D721Med (cell line): ENCODE results near the gene REPS2.

ENCODE experiments used
- DNase-seq: peaks from one replicate; pipeline ENCODE4 v3.0.0; 2011; ENCODE audit warnings: low spot score; ENCODE audit not compliant: insufficient read length
- FAIRE-seq: peaks from 2 replicates; lab custom pipeline; 2011; peaks lifted over from hg19 to GRCh38; lab: Jason Lieb, UNC
- CTCF ChIP-seq: IDR thresholded peaks from 2 replicates; pipeline ENCODE4 v1.5.1; 2012; ENCODE audit warnings: mild to moderate bottlenecking, control low read depth; ENCODE audit not compliant: insufficient read depth; ENCODE audit errors: missing control alignments

REPS2 gene

DNA sequence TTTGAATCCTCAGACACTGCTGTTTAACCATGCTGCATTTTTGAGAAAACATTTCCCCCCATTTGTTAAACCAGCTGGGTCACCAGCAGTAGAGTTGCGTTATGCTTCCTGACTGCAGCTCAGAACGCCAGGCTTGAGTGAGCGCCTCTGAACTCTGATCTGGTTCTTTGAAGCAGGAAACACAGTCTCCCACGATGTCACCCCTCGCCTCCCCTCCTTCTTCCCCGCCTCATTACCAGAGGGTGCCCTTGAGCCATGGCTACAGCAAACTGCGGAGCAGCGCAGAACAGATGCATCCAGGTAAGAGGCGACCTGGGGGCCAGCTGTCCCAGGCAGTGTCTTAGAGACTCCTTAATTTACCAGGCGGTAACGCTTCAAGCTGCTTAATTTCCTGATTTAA is 78.4 kb downstream of the REPS2 start:
- DNase-seq (no peak), FAIRE-seq (no peak)
- TF ChIP-seq CTCF = no peak

DNA sequence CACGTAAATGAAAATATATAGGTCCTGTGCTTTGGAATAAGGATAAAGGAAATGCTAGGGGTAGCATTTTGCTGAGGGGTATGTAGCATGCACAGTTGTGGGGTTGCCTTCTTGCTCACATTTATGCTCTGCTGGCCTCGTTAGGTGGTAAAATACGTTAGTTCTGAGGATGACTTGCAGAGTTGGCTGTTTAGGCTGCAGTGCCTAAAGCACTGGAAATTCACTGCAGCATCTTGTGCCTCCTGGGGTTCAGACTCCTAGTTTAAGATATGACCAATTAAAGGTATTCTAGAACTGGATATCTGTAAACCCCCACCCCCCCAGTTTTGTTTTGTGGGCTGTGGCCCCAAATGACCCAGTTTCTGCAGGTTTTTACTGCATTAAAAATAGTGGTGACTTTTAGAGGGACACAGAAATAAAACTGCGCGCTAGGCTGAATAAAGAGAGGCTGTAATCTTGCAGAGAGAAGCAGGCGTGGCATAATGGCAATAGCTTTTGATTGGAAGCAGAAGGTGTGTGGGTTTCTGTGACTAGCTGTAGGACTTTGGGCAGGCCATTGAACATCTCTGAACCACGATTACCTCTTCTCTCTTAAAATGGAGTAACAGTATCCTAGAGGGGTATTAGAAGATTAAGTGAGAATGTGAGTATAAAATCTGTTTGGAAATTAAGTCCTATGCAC is 79.3 kb downstream of the REPS2 start:
- FAIRE-seq = no peak
- no peak for TF ChIP-seq CTCF
- no peak for DNase-seq

GRCh38 chrX:17027931-17028330 is 81.5 kb downstream of the REPS2 start:
- DNase-seq (no peak), FAIRE-seq (no peak)
- no peak for TF ChIP-seq CTCF

GRCh38 chrX:17028356-17028755 is 81.9 kb downstream of the REPS2 start:
- DNase-seq (no peak), FAIRE-seq (no peak)
- TF ChIP-seq CTCF = no peak

DNA sequence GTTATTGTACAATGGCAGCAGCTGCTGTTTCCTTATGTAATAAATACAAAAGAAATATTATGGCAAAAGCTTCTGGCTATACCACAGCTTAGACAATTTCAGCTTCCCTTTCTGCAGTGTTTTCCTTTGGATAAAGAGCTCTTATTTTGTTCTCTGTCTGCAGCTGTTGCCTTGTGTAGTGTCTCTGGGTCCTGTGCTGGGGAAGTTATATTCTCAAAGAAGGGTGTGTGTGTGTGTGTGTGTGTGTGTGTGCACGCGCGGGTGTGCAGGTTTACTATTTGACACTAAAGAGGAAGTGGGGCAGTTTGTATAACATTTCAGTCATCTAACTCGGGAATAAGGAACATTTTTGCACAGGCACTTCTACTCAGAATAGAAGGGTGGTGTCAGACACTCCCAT is 83.6 kb downstream of the REPS2 start:
- TF ChIP-seq CTCF = no peak
- DNase-seq (no peak), FAIRE-seq (no peak)

GRCh38 chrX:17030580-17031270 is 84.3 kb downstream of the REPS2 start:
- TF ChIP-seq CTCF = no peak
- FAIRE-seq (peak; percentile 64), DNase-seq (no peak)

GRCh38 chrX:17031827-17032226 is 85.4 kb downstream of the REPS2 start:
- no peak for DNase-seq
- no peak for TF ChIP-seq CTCF
- no peak for FAIRE-seq
